DND-41 (cell line): ENCODE results near the gene CIAO3.

Experiments
- EZH2 ChIP-seq: IDR thresholded peaks from 3 replicates; pipeline ENCODE4 v1.6.1; 2012; ENCODE audit warnings: borderline replicate concordance, low read depth, mild to moderate bottlenecking, moderate library complexity, low read length, inconsistent platforms; ENCODE audit not compliant: severe bottlenecking
- TF ChIP-seq, protein P1 (sequence below): IDR thresholded peaks from 2 replicates; pipeline ENCODE4 v1.5.1; 2012; ENCODE audit warnings: borderline replicate concordance, low read length, moderate library complexity, mild to moderate bottlenecking; ENCODE audit not compliant: poor library complexity, severe bottlenecking; ENCODE audit errors: extremely low read depth

DNA sequence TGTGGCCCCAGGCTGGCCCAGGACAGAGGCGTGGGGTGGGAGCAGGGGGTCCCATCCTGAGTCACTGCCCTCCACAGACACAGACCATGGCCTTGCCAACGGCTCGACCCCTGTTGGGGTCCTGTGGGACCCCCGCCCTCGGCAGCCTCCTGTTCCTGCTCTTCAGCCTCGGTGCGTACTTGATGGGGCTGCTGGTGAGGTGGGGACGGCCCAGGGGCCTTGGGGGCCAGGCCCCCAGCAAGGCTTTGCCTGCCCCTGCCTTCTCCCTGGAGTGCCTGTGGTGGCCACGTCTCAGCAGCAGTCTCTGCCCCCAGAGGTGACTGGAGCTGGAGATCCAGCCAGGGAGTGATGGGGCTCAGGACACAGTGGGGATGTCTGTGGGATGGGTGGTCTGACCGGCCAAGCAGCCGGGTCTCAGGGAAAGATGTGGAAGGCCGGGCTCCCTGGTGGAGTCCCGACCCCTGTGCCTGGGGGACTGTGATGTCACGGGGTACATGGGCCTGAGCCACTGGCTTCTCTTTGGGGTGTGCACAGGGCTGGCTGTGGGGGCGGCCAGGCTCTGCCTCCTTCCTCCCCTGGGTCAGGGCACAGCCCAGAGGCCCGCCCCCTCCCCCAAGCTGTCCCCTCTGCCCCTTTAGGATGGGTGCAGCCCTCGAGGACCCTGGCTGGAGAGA, 21.9 kb upstream of the CIAO3 start:
- TF ChIP-seq EZH2, result no peak
- TF ChIP-seq, protein P1, sequence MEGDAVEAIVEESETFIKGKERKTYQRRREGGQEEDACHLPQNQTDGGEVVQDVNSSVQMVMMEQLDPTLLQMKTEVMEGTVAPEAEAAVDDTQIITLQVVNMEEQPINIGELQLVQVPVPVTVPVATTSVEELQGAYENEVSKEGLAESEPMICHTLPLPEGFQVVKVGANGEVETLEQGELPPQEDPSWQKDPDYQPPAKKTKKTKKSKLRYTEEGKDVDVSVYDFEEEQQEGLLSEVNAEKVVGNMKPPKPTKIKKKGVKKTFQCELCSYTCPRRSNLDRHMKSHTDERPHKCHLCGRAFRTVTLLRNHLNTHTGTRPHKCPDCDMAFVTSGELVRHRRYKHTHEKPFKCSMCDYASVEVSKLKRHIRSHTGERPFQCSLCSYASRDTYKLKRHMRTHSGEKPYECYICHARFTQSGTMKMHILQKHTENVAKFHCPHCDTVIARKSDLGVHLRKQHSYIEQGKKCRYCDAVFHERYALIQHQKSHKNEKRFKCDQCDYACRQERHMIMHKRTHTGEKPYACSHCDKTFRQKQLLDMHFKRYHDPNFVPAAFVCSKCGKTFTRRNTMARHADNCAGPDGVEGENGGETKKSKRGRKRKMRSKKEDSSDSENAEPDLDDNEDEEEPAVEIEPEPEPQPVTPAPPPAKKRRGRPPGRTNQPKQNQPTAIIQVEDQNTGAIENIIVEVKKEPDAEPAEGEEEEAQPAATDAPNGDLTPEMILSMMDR, result no peak
